K562 (cell line): ENCODE results near the gene CDC42EP5. TPM values are rescaled to one million over a fixed set of nuclear protein-coding genes. Genes with fewer than 3 reads are reported as not detected.
A peak's percentile ranks its signal among the peaks of the same experiment; 100 is the strongest.

Experiments
- ARID2 ChIP-seq: fragments of 450-650 bp; IDR thresholded peaks from 2 replicates; pipeline ENCODE4 v1.6.1; 2017; ENCODE audit warnings: antibody characterized with exemption, mild to moderate bottlenecking
- CBFA2T3 ChIP-seq: fragments of 450-650 bp; IDR thresholded peaks from 2 replicates; pipeline ENCODE4 v1.6.1; 2017
- CREM ChIP-seq: IDR thresholded peaks from 2 replicates; pipeline ENCODE4 v1.6.1; 2014; ENCODE audit warnings: antibody characterized with exemption, low read depth
- CSDE1 ChIP-seq, 2 experiments: fragments of 450-650 bp; IDR thresholded peaks; 2 replicates each; pipeline ENCODE4 v1.6.1; 2016; ENCODE audit warnings: mild to moderate bottlenecking in 1 of 2
- ELF1 ChIP-seq: fragments of 200-800 bp; sonication (Bioruptor generic); IDR thresholded peaks from 2 replicates; pipeline ENCODE4 v1.6.1; 2016; ENCODE audit warnings: missing genetic modification characterization, missing compliant biosample characterization
- ELF2 ChIP-seq: fragments of 250-450 bp; sonication (Bioruptor Pico); IDR thresholded peaks from 2 replicates; pipeline ENCODE4 v1.5.0; 2021; ENCODE audit warnings: mild to moderate bottlenecking
- FOXK2 ChIP-seq, 2 experiments: fragments of 450-650 bp; IDR thresholded peaks in 1 of 2; conservative IDR thresholded peaks in 1 of 2; 2 replicates each; pipeline ENCODE4 v1.6.1; 2016; ENCODE audit warnings: low read depth in 2 of 2, mild to moderate bottlenecking in 1 of 2
- HDAC1 ChIP-seq, 2 experiments: fragments of 450-650 bp; IDR thresholded peaks; 2 replicates each; pipeline ENCODE4 v1.6.1; 2016 to 2017; ENCODE audit warnings: inconsistent platforms in 1 of 2, mild to moderate bottlenecking in 1 of 2, moderate library complexity in 1 of 2
- KDM5B ChIP-seq: fragments of 200-600 bp; sonication (generic); IDR thresholded peaks from 2 replicates; pipeline ENCODE4 v1.6.1; 2012; ENCODE audit warnings: low read depth, mild to moderate bottlenecking, moderate library complexity, low read length, control low read depth, inconsistent platforms; ENCODE audit not compliant: insufficient replicate concordance
- KLF10 ChIP-seq: fragments of 250-450 bp; sonication (Bioruptor Pico); IDR thresholded peaks from 2 replicates; pipeline ENCODE4 v1.6.1; 2021; ENCODE audit warnings: matching md5 sums
- MAZ ChIP-seq, 2 experiments: fragments of 450-650 bp in 1 of 2; sonication (generic) in 1 of 2; formaldehyde crosslinking; IDR thresholded peaks in 1 of 2; conservative IDR thresholded peaks in 1 of 2; 2 replicates each; pipeline versions ENCODE4 v1.4.0 to v1.5.0; 2020; ENCODE audit warnings: mild to moderate bottlenecking in 1 of 2, missing genetic modification reagents in 1 of 2
- MIER1 ChIP-seq: fragments of 450-650 bp; IDR thresholded peaks from 2 replicates; pipeline ENCODE4 v1.6.1; 2016; ENCODE audit warnings: antibody characterized with exemption, mild to moderate bottlenecking, low read depth
- NCOR1 ChIP-seq: fragments of 450-650 bp; IDR thresholded peaks from 2 replicates; pipeline ENCODE4 v1.6.1; 2016; ENCODE audit warnings: mild to moderate bottlenecking, moderate library complexity
- NR2C2 ChIP-seq, 2 experiments: fragments of 200-800 bp in 1 of 2; sonication (Bioruptor generic) in 1 of 2; sonication (generic) in 1 of 2; formaldehyde crosslinking in 1 of 2; IDR thresholded peaks; 2 replicates each; pipeline versions ENCODE4 v1.6.1 to v1.8.0; 2016 to 2022; ENCODE audit warnings: mild to moderate bottlenecking in 1 of 2, missing compliant biosample characterization in 1 of 2, missing genetic modification characterization in 1 of 2, missing genetic modification reagents in 1 of 2
- POLR2AphosphoS5 ChIP-seq: IDR thresholded peaks from 2 replicates; pipeline ENCODE4 v1.6.1; 2011; ENCODE audit warnings: mild to moderate bottlenecking, low read depth, low read length, moderate library complexity; ENCODE audit not compliant: control insufficient read depth, insufficient read depth
- SAP30 ChIP-seq: fragments of 200-600 bp; sonication (generic); IDR thresholded peaks from 2 replicates; pipeline ENCODE4 v1.6.1; 2012; ENCODE audit warnings: borderline replicate concordance, low read depth, mild to moderate bottlenecking, moderate library complexity, low read length, control low read depth, inconsistent platforms; ENCODE audit not compliant: insufficient read depth, poor library complexity, severe bottlenecking
- SMARCA5 ChIP-seq: fragments of 450-650 bp; IDR thresholded peaks from 2 replicates; pipeline ENCODE4 v1.6.1; 2016
- SMARCE1 ChIP-seq: fragments of 450-650 bp; IDR thresholded peaks from 2 replicates; pipeline ENCODE4 v1.7.1; 2016; ENCODE audit warnings: mild to moderate bottlenecking
- TAF1 ChIP-seq: IDR thresholded peaks from 2 replicates; pipeline ENCODE4 v1.6.1; 2011; ENCODE audit warnings: mild to moderate bottlenecking, low read length, moderate library complexity; ENCODE audit not compliant: insufficient read depth, control insufficient read depth, severe bottlenecking; ENCODE audit errors: extremely low read depth
- YY1 ChIP-seq, 3 experiments: IDR thresholded peaks; 2 replicates each; pipeline ENCODE4 v1.6.1; 2011; ENCODE audit warnings: low read length in 2 of 3, mild to moderate bottlenecking in 2 of 3, moderate library complexity in 2 of 3, borderline replicate concordance in 1 of 3, control low read depth in 1 of 3, low read depth in 1 of 3; ENCODE audit not compliant: insufficient read depth in 3 of 3, insufficient replicate concordance in 2 of 3, control insufficient read depth in 1 of 3, insufficient read length in 1 of 3; ENCODE audit errors: extremely low read depth in 1 of 3
- ZNF263 ChIP-seq: sonication (generic); formaldehyde crosslinking; IDR thresholded peaks from 2 replicates; pipeline ENCODE4 v1.8.0; 2022; ENCODE audit warnings: mild to moderate bottlenecking, missing genetic modification reagents, borderline replicate concordance
- polyA plus RNA-seq, 8 experiments: library from polyadenylated mRNA; depleted of rRNA in 4 of 8; stranded (reverse) in 5 of 8; unstranded in 3 of 8; fragments of >200 nt; fragmentation: Nextera tagmentation in 2 of 8; fragmentation: Illumina TruSeq in 1 of 8; extraction: Ambion mirVana in 2 of 8; extraction: Trizol in 1 of 8; gene quantifications; 2 replicates each; pipeline versions ENCODE4 v1.2.1 to v1.2.3, GENCODE V29; 2011 to 2014; ENCODE audit warnings: inconsistent platforms in 1 of 8, missing spikeins in 1 of 8
- total RNA-seq, 7 experiments: library from RNA; depleted of rRNA in 6 of 7; stranded (reverse); fragments of >200 nt in 6 of 7; fragmentation: Illumina TruSeq in 2 of 7; extraction: Trizol in 2 of 7; gene quantifications; 2 replicates each; pipeline versions ENCODE4 v1.2.1 to v1.2.3, GENCODE V29; 2011 to 2021; ENCODE audit warnings: low replicate concordance in 1 of 7
- TF ChIP-seq, protein P1 (sequence below): IDR thresholded peaks from 2 replicates; pipeline ENCODE4 v1.6.1; 2011; ENCODE audit warnings: borderline replicate concordance, low read depth, mild to moderate bottlenecking, moderate library complexity, low read length; ENCODE audit not compliant: insufficient read depth, poor library complexity, severe bottlenecking
- TF ChIP-seq, protein P2 (sequence below): fragments of 450-650 bp; IDR thresholded peaks from 2 replicates; pipeline ENCODE4 v1.6.1; 2016

CDC42EP5 gene
- total and polyA plus RNA-seq, 9 of the 15 experiments (the other 6 are each of a cell fraction or from before 2014, with no cell fraction given) = 0.15 to 0.38 TPM; not detected in 7

DNA sequence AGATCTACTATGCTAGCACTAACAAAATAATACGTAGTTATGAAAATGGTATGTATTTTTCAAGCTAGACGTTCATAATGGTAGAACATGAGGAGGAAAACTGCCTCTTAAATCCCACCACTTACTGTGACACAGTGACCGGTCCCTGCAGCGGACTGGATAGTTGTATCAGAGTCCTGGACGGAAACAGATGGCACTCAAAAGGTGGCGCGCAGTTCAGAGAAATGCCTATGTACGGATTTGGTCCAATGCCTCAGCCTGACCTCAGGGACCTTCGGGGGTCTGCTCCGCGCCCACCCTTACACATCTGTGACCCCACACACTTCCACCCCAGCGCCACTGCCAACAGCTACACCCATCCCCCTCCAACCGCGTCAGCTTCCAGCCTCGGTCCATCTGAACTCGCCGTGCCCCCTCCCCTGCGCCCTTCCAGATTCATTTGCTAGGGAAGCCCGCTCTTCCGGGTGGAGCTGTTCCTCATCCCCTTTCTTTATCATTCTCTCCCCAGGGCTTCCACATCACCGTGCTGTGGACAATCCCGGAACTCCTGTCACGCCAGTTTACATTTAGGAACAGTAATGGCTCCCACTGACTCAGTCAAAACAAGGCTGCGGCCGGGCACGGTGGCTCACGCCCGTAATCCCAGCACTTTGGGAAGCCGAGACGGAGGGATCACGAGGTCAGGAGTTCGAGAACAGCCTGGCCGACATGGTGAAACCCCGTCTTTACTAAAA, 24.9 kb downstream of the CDC42EP5 start (continued):
- TF ChIP-seq NR2C2 (CRISPR knock-in tag; IDR thresholded peaks at IDR 0.05) (no peak), NR2C2 (tag; IDR thresholded peaks at IDR 0.05) (peak; percentile 64; the same call in 1 of the 2 replicates), ZNF263 (peak; percentile 27; the same call in 1 of the 2 replicates), MAZ (CRISPR knock-in tag; conservative IDR thresholded peaks at IDR 0.05 in 1 of 2, IDR thresholded peaks at IDR 0.05 in 1 of 2) (peak in 1 of 2 experiments; percentile 64; a peak in 2 of 4 replicates), ELF1 (tag) (peak; percentile 90), HDAC1 (IDR thresholded peaks at IDR 0.05) (peak in 1 of 2 experiments; percentile 63; a peak in 2 of 4 replicates), KLF10 (CRISPR knock-in tag) (no peak), YY1 (IDR thresholded peaks at IDR 0.05; ENCODE audit: borderline replicate concordance in 1 of 3, control insufficient read depth in 1 of 3, extremely low read depth in 1 of 3, insufficient read depth in 3 of 3, insufficient read length in 1 of 3, insufficient replicate concordance in 2 of 3, low read depth in 1 of 3, low read length in 2 of 3) (peak in 1 of 3 experiments; percentile 79), CSDE1 (IDR thresholded peaks at IDR 0.05) (peak in 1 of 2 experiments; percentile 52; a peak in 1 of 4 replicates), SMARCA5 (0 out of 2 replicates have a peak, but pooled peaks have one; percentile 48), CREM (peak; percentile 67), MIER1 (0 out of 2 replicates have a peak, but pooled peaks have one; percentile 29), SAP30 (peak; percentile 60), FOXK2 (conservative IDR thresholded peaks at IDR 0.05 in 1 of 2, IDR thresholded peaks at IDR 0.05 in 1 of 2; ENCODE audit: low read depth in 2 of 2) (0 out of 4 replicates have a peak, but pooled peaks of 1 of the 2 experiments have one; percentile 33), ELF2 (CRISPR knock-in tag) (peak; percentile 31; the same call in 1 of the 2 replicates), ARID2 (0 out of 2 replicates have a peak, but pooled peaks have one; percentile 15), NCOR1 (peak; percentile 3; the same call in 1 of the 2 replicates), POLR2AphosphoS5 (peak; percentile 28; the same call in 1 of the 2 replicates), TAF1 (peak; percentile 36), SMARCE1 (0 out of 2 replicates have a peak, but pooled peaks have one; percentile 58), KDM5B (peak; percentile 52), CBFA2T3 (no peak)
- TF ChIP-seq, protein P1, sequence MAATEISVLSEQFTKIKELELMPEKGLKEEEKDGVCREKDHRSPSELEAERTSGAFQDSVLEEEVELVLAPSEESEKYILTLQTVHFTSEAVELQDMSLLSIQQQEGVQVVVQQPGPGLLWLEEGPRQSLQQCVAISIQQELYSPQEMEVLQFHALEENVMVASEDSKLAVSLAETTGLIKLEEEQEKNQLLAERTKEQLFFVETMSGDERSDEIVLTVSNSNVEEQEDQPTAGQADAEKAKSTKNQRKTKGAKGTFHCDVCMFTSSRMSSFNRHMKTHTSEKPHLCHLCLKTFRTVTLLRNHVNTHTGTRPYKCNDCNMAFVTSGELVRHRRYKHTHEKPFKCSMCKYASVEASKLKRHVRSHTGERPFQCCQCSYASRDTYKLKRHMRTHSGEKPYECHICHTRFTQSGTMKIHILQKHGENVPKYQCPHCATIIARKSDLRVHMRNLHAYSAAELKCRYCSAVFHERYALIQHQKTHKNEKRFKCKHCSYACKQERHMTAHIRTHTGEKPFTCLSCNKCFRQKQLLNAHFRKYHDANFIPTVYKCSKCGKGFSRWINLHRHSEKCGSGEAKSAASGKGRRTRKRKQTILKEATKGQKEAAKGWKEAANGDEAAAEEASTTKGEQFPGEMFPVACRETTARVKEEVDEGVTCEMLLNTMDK = peak; percentile 48
- TF ChIP-seq, protein P2, sequence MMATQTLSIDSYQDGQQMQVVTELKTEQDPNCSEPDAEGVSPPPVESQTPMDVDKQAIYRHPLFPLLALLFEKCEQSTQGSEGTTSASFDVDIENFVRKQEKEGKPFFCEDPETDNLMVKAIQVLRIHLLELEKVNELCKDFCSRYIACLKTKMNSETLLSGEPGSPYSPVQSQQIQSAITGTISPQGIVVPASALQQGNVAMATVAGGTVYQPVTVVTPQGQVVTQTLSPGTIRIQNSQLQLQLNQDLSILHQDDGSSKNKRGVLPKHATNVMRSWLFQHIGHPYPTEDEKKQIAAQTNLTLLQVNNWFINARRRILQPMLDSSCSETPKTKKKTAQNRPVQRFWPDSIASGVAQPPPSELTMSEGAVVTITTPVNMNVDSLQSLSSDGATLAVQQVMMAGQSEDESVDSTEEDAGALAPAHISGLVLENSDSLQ = 0 out of 2 replicates have a peak, but pooled peaks have one; percentile 18
